Embryonic facial prominence (tissue), 1 donor: ENCODE data around the gene KLHL41.

Experiments
- DNase-seq: peaks from one replicate; pipeline ENCODE4 v3.0.0-alpha.2; 2016; ENCODE audit errors: extremely low spot score

The KLHL41 gene

GRCh38 chr2:169509298-169509885 lies at the start of gene KLHL41:
Gene KLHL41 (plus strand): TSS chr2:169509702. CDS start chr2:169509779, 77 bp downstream.
- DNase-seq, result no peak

- DNase-seq, result no peak
Measured at GRCh38 chr2:169461143-169461542, 48.4 kb upstream of the KLHL41 start.

DNA sequence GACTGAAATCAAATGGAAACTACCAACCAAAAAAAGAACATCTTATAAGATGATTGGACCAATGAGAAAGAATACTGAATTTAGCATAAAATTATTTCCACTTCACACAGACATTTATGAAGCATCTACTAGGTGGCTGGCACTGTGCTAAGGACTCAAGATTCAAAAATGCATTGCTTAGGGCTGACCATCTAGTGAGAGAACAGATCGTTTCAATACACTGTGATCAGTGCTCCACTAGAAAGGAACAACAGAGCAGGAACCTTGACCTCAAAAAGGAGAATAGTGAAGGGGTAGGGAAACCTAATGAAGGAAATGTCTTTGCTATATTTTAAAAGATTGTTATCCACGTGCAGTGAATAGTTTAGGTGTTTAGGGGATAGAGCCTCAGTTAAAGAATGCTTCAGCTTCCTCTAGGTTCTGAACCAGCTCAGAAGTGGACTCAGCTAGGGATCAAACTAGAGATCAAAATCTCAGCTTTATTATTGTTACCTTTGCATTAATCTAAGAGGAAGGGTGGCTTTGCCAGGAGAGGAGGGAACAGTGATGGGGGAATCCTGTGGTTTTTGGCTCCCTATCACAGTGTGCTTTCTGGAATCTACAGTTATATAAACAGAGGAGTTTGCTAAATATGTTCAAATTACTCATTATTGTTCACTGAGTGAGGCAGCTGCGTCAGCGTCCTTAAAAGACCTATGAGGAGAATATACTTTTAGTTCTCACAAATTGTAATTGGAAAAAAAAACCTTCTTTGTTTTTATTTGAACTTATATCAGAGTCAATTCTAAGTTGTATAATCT lies 46.4 kb upstream of the KLHL41 start:
- DNase-seq, result no peak

DNA sequence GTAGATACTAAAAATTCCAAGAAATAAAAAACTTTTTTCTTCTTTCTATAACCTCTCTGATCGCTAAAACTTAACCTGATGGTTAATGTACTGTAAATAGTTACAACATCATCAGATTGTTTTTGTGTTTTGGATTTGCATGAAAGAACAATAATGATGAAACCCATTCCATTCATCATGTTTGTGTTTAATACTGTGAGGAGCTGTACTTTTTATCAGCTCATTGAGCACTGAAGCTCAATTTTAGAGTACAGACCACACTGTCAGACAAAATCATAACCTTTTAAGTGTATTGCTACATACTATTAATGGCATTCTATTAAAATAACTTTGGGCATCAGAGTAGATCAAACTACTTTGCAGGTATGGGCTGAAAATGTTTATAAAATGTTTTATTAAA lies 45.0 kb upstream of the KLHL41 start:
- DNase-seq, result no peak

- no peak for DNase-seq
Measured at GRCh38 chr2:169464882-169465281, 44.6 kb upstream of the KLHL41 start.

GRCh38 chr2:169468841-169469240 lies 40.7 kb upstream of the KLHL41 start:
- no peak for DNase-seq

- no peak for DNase-seq
Measured at GRCh38 chr2:169469952-169470572, 39.4 kb upstream of the KLHL41 start.

DNA sequence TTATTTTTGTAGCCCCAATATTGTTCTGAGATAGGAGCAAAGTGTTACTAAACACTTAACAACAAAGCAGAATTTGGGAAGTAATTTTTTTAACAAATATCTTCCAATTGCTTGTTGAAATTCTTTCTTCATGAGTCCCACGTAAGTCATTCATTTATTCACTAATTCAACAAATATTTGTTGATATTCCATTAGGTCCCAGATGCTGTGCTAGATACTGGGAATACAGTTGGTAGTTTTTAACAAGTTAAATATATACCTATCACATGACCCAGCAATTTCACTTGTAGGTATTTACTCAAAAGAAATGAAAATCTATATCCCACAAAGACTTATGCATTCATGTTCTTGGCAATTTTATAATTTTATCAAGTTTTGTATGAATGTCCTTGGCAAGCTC lies 37.3 kb upstream of the KLHL41 start:
- DNase-seq, result no peak

DNA sequence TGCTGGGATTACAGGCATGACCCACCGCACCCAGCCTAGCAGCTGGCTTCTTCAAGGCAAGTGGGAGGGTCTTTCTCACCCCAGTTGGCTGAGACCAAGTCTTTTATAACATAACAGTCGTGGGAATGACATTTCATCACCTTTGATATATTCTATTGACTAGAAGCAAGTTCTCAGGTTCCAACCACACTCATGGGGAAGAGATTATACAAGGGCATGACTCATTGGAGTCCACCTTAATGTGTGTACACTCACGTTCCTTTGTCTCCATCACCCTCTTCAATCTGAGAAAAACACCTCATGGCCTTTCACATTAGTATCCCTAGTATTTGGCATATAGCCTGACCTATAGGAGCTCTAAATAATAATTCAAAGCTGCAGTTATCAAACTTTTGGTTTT lies 33.0 kb upstream of the KLHL41 start:
- no peak for DNase-seq

GRCh38 chr2:169478339-169478738 lies 31.2 kb upstream of the KLHL41 start:
- DNase-seq, result no peak

GRCh38 chr2:169478745-169479256 lies 30.7 kb upstream of the KLHL41 start:
- DNase-seq, result no peak

DNA sequence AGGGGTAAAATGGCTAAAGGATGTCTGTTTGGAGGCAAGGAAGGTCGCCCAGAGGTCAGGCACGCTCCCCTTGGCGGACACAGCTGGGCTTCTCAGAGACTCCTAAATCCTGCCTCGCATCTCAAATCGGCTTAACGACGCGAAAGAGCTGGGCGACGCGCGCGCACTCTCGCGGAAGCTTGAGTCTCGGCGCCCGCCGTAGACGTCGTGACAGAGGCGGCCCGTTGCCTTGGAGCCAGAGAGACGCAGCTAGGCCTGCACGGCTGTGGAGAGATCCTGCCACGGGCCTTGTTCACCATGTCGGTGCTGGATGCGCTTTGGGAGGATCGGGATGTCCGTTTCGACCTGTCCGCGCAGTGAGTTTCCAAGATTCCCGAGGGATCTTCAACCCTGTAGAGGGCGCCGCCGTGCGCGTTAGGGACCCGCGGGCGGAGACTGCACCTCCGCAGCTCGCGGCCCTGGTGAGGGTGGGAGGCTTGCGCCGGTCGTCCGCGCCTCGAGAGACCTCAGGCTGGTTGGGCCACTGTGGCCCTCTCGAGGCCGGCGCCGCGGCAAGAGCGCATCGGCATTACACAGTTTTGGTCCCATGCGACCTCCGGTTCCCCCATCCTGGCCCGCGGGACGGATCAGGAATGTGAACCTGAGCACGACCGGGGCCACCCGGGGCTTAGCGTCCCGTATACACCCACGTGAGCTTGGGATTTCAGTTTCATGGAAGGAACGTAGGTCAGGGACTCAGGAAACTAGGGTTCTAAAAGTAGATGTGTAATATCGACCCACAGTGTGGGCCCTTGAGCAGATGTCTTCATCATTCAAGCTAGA lies 30.0 kb upstream of the KLHL41 start, which contains the start of gene BBS5:
Gene BBS5, plus strand, starts transcription at position 238 of the 822 bp plus-strand sequence. Its CDS starts 60 bp downstream, at position 298.
- peak; percentile 65 for DNase-seq

GRCh38 chr2:169480079-169480465 lies 29.4 kb upstream of the KLHL41 start:
- DNase-seq, result no peak

DNA sequence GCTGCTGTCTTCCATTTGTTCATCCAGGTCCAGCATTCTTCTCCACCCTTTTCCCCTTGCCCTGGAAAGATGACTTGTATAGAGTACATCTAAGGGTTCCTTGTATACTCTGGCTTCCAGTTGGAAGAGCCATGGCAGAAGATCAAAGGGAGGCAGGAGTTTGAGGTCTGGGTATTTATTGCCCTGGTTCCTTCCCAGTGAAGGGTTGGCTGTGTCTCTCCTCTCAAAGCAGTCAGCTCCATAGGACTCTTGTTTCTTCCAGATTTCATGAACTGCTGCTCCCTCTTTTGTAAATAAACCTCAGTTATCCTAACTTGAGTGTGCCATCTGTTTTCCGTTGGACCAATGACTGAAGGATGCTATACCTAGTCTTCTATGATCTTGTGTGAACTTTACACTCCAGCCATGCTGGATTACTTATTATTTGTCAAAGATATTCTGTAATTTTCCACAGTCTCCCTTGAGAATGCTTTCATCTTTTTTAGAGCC lies 23.8 kb upstream of the KLHL41 start:
- no peak for DNase-seq

DNA sequence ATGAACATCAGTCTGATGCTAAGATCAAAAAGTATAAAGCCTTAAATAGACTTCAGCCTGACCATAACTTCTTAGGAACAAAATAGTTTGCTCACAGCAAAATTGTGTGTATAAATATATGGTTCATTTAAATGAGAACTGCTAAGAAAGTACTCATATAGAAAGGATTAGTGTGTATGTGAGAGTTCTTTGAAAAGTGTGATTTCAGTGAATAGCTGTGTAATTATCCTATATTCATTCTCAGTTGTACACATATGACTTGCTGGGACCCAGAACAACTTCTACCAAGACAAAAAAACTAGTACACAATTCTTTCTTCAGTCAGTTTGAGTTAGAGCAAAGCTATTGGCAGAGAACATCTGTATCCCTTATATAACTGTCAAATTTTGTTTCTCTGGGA lies 23.0 kb upstream of the KLHL41 start:
- no peak for DNase-seq

- no peak for DNase-seq
Measured at GRCh38 chr2:169490834-169491233, 18.7 kb upstream of the KLHL41 start.

DNA sequence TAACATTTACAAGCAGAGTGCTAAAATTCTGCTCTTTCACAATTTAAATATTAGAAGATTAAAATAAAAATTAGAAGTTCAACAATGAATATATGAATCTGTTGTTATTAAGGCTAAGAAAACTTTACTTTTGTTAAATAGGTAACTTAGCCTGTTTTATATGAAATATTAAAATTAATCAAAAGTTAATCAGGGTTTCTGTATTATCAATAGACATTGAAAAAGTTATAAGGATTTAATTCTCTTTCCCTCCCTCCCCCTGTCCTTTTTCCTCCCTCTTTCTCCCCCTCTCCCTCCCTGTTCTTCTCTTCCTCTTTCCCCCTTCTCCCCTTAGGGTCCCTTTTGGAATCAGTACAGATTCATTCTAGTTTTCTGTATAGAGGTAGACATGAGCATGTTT lies 18.1 kb upstream of the KLHL41 start:
- DNase-seq, result no peak

DNA sequence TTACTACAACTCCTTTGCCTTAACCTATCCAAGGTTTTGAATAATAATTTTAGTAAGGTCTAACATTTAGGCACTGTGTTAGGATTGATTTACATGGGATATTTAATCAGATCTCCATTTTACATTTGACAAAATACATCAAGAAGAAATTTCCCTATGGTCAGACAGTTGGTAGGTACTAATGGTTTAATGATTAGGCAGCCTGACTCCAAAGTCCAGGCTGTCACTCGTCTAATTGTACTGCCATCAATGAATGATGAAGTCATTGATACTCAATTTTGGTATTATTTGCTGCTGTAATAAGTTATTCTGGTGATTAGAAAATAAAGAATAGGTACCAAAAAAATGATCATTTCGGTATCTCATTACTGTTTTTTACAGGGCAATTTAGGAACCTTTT lies 16.1 kb upstream of the KLHL41 start:
- no peak for DNase-seq

- no peak for DNase-seq
Measured at GRCh38 chr2:169495310-169495928, 14.1 kb upstream of the KLHL41 start.

DNA sequence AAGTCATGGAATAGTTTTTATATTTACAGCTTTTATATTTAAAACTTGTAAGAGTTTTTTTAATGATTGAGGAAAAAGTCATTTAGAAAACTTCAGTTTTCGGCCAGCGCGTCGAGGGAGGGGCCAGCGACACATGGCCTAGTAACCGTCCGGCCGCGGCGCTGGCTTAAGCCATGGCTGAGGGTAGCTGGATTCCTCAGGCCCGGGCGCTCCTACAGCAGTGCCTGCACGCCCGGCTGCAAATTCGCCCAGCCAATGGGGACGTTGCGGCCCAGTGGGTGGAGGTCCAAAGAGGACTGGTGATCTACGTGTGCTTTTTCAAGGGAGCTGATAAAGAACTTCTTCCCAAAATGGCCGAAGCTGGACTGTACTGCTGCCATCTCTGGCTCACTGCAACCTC lies 4.9 kb upstream of the KLHL41 start:
- no peak for DNase-seq

DNA sequence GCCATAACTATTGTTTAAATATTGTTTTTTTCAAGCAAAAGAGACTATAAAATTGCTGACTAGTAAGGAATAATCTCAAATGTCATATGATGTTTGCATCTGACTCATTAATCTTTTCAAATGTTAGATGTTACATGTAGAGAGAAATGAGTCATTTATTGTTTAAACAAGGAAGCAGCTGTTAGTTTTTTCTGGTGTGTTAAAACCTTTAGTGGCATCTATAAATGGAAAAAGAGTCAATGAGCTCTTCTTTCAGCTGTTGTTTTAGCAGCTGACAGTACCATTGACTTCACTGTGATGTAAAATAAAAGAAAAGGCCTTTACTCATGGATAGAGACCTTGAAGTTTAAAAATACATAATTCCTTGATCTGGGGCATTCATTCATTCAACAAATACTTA lies 1.8 kb upstream of the KLHL41 start:
- DNase-seq, result no peak
